ENCODE data around the gene NRG4. TPM values are rescaled to one million over a fixed set of nuclear protein-coding genes. Genes with fewer than 3 reads are reported as not detected.

NRG4 gene
- polyA plus RNA-seq, 1 donor from 2014 or later, result 1.4 TPM

GRCh38 chr15:76033438-76033837 is 21.2 kb upstream of the NRG4 start:
- Histone ChIP-seq H4K20me1 (ENCODE audit: insufficient read depth) (no peaks in the 10 kb centered on the region), H3K27me3 (ENCODE audit: insufficient read depth, low read depth, low read length) (no peaks in the 10 kb centered on the region), H3K36me3 (ENCODE audit: insufficient read depth, low read length) (no peaks in the 10 kb centered on the region), H3F3A (ENCODE audit: insufficient read depth, low read length, poor library complexity, severe bottlenecking) (no peaks in the 10 kb centered on the region), H3K4me2 (ENCODE audit: low read length) (no peak overlapping the region), H3K9ac (ENCODE audit: low read length) (no peak overlapping the region), H3K9me2 (ENCODE audit: insufficient read depth, low read length) (no peaks in the 10 kb centered on the region), H3K27ac (ENCODE audit: low read length) (no peak overlapping the region), H3K4me3 (ENCODE audit: low read length) (no peak overlapping the region), H2AFZ (ENCODE audit: low read depth, low read length) (no peak overlapping the region), H3K9me3 (ENCODE audit: low read length) (no peaks in the 10 kb centered on the region), H3K79me2 (replicated peaks; ENCODE audit: insufficient read depth, low read length) (no peaks in the 10 kb centered on the region)
- no peak for TF ChIP-seq EZH2 (IDR thresholded peaks at IDR 0.05; ENCODE audit: borderline replicate concordance, insufficient read depth, low read length, poor library complexity, severe bottlenecking)
- TF ChIP-seq TAF1 (IDR thresholded peaks at IDR 0.05; ENCODE audit: low read depth), result no peak
- TF ChIP-seq MXI1 (conservative IDR thresholded peaks at IDR 0.05; ENCODE audit: poor library complexity, severe bottlenecking), result no peak
- TF ChIP-seq RAD21 (conservative IDR thresholded peaks at IDR 0.05), result no peak
- TF ChIP-seq EP300 (conservative IDR thresholded peaks at IDR 0.05; ENCODE audit: poor library complexity, severe bottlenecking), result no peak
- TF ChIP-seq POLR2AphosphoS5 (IDR thresholded peaks at IDR 0.05), result no peak
- no peak for TF ChIP-seq REST (IDR thresholded peaks at IDR 0.05; ENCODE audit: borderline replicate concordance)
- TF ChIP-seq SMC3 (conservative IDR thresholded peaks at IDR 0.05; ENCODE audit: poor library complexity), result no peak
- TF ChIP-seq CTCF (IDR thresholded peaks at IDR 0.05; ENCODE audit: poor library complexity, severe bottlenecking), result no peak

DNA sequence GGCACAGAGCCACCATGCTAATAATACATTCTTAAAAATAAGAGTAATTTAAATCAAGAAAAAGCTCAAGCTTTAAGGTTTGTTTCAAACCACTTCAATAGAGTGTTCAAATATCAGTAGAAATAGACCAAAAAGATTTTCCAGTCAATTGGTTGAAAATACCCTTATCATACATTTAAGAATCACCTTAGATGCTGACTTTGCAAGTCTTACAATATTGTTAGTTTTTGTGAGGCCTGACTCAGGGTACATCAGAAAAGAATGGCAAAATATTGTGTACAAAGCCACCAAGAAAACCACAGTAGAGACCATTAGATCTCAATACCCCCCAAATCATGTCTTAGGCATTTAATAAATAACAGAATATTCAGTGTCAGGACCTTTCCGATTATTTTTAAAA is 19.8 kb upstream of the NRG4 start:
- H3K9ac ChIP-seq (ENCODE audit: low read length), result no peak overlapping the region
- no peaks in the 10 kb centered on the region for H4K20me1 ChIP-seq (ENCODE audit: insufficient read depth)
- no peak for TF ChIP-seq TAF1 (IDR thresholded peaks at IDR 0.05; ENCODE audit: low read depth)
- no peak for TF ChIP-seq CTCF (IDR thresholded peaks at IDR 0.05; ENCODE audit: poor library complexity, severe bottlenecking)
- no peak for TF ChIP-seq EZH2 (IDR thresholded peaks at IDR 0.05; ENCODE audit: borderline replicate concordance, insufficient read depth, low read length, poor library complexity, severe bottlenecking)
- no peak for TF ChIP-seq EP300 (conservative IDR thresholded peaks at IDR 0.05; ENCODE audit: poor library complexity, severe bottlenecking)
- no peak for TF ChIP-seq SMC3 (conservative IDR thresholded peaks at IDR 0.05; ENCODE audit: poor library complexity)
- TF ChIP-seq MXI1 (conservative IDR thresholded peaks at IDR 0.05; ENCODE audit: poor library complexity, severe bottlenecking), result no peak
- TF ChIP-seq RAD21 (conservative IDR thresholded peaks at IDR 0.05), result no peak
- TF ChIP-seq REST (IDR thresholded peaks at IDR 0.05; ENCODE audit: borderline replicate concordance), result no peak
- TF ChIP-seq POLR2AphosphoS5 (IDR thresholded peaks at IDR 0.05), result no peak
- no peak overlapping the region for H3K4me3 ChIP-seq (ENCODE audit: low read length)
- no peak overlapping the region for H3K27ac ChIP-seq (ENCODE audit: low read length)
- H3K4me2 ChIP-seq (ENCODE audit: low read length), result no peak overlapping the region
- H3K79me2 ChIP-seq (replicated peaks; ENCODE audit: insufficient read depth, low read length), result no peaks in the 10 kb centered on the region
- no peaks in the 10 kb centered on the region for H3K9me3 ChIP-seq (ENCODE audit: low read length)
- H3K36me3 ChIP-seq (ENCODE audit: insufficient read depth, low read length), result no peaks in the 10 kb centered on the region
- no peaks in the 10 kb centered on the region for H3K27me3 ChIP-seq (ENCODE audit: insufficient read depth, low read depth, low read length)
- no peak overlapping the region for H2AFZ ChIP-seq (ENCODE audit: low read depth, low read length)
- H3F3A ChIP-seq (ENCODE audit: insufficient read depth, low read length, poor library complexity, severe bottlenecking), result no peaks in the 10 kb centered on the region
- H3K9me2 ChIP-seq (ENCODE audit: insufficient read depth, low read length), result no peaks in the 10 kb centered on the region

All from neural cell (in vitro differentiated cells).